HG02973 (cell line): ENCODE results near the gene ZC3H18.
"Not testable (repeated sequence)": the region's sequence is repeated elsewhere in the genome, so short reads cannot be mapped to it uniquely, and the experiment has no call there.

ENCODE experiments used
- ATAC-seq: cut with Tn5 transposase; IDR thresholded peaks from one replicate; pipeline ENCODE4 v1.9.1; 2021; ENCODE audit warnings: moderate library complexity; ENCODE audit not compliant: unreplicated experiment

Gene ZC3H18

GRCh38 chr16:88600539-88600896 is 30.3 kb downstream of the ZC3H18 start:
- ATAC-seq = no peak

GRCh38 chr16:88601313-88602036 is 31.3 kb downstream of the ZC3H18 start:
- no peak for ATAC-seq

- no peak for ATAC-seq
Observed at GRCh38 chr16:88602091-88602490, 31.9 kb downstream of the ZC3H18 start.

DNA sequence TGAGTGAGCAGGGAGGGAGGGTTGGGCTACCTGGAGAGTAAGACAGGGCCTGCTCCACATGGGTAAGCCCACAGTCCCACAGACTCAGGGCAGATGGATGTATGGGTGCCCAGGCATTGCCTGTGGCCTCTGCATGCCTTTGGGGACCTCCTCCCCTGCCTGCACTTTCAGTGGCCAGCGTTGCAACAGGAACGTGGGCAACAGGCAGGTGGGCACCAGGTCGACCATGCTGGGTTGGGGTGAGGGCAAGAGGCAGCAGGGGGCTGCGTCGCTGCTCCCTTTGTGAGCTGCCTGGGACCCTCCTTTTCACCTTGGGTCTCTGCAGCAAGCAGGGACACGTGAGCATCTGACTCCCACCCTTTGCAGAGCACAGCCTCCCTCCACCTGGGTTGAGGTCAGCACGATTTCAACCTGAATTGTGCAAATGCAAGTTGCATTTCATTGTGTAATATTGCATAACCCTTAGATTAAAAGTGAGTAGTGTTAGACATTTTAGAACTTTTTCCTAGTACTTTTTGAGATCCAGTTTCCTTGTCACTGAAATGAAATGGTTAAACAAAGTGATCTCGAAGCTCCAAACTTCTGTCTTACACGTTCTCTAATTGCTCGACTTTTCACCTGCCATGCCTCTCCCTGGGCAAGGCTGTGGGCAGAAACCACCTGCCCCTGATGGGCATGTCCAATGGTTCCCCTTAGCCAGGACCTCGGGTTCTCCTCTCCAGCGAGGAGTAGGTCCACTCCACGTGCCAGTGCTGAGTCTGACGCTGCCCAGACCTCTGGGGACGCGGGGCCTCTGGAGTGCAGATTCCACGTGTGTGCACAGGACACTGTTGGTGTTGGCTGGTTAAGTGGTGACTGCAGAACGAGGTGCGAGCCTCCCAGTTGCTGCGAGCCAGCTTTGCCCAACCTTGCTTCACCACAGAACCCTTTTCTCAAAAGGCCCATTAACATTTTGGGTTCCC is 35.3 kb downstream of the ZC3H18 start:
- ATAC-seq = no peak

DNA sequence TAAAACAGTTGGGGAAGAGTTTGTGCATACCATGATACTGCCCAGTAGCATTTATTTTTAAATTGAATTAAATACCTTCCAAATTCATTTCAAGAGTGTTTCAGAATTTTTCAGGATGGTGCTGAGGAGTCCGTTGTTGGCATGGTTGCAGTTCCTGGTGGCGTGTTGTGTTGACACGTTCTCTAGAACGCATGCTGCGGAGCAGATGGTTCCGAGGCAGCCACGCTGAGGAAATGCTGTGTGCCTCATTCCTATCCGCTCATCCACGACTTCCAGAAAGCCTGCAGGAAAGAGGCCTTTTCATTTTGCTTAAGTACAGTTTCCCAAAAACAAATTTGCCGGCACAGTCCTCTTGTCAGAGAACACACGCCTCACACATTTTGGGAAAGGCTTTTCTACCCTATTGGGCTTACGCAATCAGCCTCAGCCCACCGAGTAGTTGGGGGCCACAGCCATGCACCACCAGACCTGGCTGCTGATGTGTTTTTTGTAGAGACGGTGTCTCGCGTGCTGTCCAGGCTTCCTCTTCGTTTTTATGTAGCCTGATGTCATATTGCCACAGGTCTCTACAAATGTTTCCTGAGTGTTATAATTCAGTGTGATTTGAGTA is 36.0 kb downstream of the ZC3H18 start:
- ATAC-seq = no peak

GRCh38 chr16:88608076-88608475 is 37.9 kb downstream of the ZC3H18 start:
- no peak for ATAC-seq

DNA sequence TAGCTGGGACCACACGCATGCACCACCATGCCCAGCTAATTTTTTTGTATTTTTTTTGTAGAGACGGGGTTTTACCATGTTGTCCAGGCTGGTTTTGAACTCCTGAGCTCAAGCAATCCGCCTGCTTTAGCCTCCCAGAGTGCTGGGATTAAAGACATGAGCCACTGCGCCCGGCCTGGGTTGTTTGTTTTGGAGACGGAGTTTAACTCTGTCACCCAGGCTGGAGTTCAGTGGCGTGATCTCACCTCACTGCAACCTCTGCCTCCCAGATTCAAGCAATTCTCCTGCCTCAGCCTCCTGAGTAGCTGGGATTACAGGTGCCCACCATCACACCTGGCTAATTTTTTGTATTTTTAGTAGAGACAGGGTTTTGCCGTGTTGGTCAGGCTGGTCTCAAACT is 39.2 kb downstream of the ZC3H18 start:
- ATAC-seq = not testable (repeated sequence)

- no peak for ATAC-seq
Observed at GRCh38 chr16:88610080-88610479, 39.9 kb downstream of the ZC3H18 start.

DNA sequence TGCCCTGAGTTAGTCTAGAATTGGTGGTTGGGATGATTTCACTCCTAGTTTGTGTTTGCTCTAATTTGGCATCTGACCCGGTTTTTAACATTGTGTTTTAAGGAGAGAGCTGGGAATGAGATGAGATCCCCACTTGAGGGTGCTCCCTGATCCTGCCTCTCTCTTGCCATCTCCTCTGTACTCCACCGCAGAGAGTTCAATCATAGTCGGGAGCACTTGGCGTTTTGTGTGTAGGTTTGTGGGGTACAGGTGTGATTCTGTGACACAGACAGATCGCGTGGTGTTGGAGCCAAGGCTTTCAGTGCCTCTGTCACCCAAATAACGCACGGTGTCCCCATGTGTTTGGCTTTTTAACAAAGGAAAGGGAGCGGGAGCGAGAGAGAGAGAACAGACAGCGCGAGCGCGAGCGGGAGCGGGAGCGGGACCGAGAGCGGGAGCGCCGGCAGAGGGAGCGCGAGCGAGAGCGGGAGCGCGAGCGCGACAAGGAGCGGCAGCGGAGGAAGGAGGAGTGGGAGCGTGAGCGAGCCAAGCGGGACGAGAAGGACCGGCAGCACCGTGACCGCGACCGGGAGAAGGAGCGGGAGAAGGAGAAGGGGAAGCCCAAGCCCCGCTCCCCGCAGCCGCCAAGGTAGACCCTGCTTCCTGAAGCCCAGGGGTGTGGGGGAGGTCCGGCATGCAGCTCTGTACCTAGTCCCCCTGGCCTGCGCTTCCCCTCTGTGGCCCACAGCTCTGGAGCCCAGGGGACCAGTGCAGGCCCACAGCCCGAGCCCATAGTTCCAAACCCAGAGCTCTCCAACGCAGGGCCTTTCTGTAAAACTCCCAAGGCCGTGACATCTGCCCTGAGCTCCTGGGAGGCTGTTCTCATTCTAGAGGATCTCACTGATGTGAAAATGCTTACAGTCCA is 41.0 kb downstream of the ZC3H18 start:
- no peak for ATAC-seq

DNA sequence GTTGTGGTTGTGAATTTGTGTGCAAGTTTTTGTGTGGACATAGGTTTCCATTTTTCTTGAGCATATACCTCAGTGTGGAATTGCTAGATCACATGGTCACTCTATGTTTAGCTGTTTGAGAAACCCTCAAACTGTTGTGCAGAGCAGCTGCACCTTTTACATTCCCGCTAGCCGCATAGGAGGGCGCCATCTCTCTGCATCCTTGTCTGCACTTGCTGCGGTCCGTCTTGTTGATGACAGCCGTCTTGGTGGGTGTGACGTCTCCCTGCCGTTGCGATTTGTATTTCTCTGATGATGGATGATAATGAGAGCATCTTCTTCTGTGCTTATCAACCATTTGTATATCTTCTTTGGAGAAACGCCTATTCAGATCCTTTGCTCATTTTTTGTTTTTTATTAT is 43.1 kb downstream of the ZC3H18 start:
- ATAC-seq = no peak

DNA sequence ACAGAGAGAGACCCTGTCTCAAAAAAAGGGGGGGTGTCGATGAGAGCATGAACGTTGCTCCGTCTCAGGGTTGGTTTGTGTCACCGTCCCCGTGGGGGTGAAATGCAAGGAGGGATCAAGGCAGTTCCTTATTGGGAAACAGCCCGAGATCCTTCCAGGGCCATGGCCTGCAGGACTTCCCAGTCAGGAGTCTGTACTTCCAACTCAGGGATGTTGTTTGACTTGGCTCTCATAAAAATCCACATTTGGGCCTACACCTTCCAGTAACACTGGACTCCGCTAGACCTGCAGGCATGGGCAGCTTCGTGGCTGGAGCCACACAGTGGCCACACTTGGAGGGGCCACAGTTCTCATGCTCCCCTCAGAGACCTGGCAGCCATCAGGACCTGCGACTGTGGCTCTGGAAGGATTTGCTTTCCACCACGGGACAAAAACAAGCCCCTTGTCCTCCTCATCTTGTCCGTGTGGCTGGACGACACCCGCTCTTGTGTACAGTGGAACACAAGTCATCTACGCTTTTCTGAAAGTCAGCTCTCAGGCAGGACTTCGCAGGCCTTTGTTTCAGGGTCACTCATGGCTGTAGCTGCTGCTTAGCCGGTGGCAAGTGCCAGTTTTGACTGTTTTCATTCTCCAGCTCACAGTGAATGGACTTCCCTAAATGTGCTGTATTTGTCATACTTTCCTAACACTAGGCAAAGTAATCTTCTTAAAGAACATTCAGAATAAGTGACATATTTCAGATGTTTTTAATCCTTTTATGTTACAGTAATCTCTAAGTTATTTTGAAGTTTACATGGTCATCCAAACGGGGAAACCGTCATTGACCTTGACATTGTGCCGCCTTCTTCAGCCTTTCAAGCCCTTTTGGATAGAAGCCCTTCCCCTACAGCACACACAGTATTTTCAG is 44.0 kb downstream of the ZC3H18 start:
- ATAC-seq = no peak

- no peak for ATAC-seq
Observed at GRCh38 chr16:88614818-88615580, 44.8 kb downstream of the ZC3H18 start.

DNA sequence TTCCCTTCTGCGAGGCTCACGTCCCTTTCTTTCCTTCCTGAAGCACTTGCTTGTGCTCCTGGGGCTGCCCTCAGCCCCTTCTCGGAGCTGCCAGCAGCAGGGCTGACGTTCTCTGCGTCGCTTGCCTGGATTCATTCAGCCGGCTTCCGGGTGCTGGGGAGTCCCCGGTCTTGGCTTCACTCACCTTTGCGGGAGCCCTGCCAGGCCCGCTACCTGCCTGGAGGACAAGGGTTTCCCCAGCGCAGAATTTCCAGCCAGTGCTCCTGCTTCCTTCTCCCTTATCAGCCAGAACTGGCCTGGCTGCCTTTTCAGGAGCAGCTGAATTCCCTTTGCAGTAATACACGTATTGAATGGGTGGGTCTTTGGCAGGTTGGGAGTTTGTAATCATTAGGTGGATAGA is 46.1 kb downstream of the ZC3H18 start:
- no peak for ATAC-seq

GRCh38 chr16:88616736-88617135 is 46.5 kb downstream of the ZC3H18 start:
- ATAC-seq = no peak

- ATAC-seq = no peak
Observed at GRCh38 chr16:88617268-88618031, 47.2 kb downstream of the ZC3H18 start.

GRCh38 chr16:88618182-88618955 is 48.2 kb downstream of the ZC3H18 start:
- no peak for ATAC-seq

GRCh38 chr16:88618956-88619667 is 48.9 kb downstream of the ZC3H18 start:
- no peak for ATAC-seq
